ENCODE results near the gene PKDCC. TPM values are rescaled to one million over a fixed set of nuclear protein-coding genes. Genes with fewer than 3 reads are reported as not detected.
"Not testable (repeated sequence)": the region's sequence is repeated elsewhere in the genome, so short reads cannot be mapped to it uniquely, and the experiment has no call there.

PKDCC gene
- total RNA-seq, 4 donors from 2014 or later, result 2.5 to 8.5 (median 6.2) TPM

DNA sequence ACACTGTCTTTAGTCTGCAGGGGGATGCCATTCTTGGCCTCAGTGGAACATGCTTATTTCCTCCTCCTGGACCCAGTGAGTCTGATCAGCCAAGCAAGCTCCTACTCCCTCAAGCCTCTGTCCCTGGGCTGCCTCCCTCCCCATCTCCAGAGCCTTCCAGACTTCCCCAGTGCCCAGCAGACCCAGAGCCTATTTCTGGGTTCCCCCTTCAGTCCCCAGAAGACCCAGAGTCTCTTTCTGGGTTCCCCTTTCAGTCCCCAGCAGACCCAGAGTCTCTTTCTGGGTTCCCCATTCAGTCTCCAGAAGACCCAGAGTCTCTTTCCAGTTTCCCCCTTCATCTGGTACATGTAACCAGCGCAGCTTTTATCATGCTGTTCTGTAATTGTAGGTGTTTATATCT, 17.0 kb upstream of the PKDCC start:
- WGBS, result 97% methylated on average over 1 of the region's 1 CpG

DNA sequence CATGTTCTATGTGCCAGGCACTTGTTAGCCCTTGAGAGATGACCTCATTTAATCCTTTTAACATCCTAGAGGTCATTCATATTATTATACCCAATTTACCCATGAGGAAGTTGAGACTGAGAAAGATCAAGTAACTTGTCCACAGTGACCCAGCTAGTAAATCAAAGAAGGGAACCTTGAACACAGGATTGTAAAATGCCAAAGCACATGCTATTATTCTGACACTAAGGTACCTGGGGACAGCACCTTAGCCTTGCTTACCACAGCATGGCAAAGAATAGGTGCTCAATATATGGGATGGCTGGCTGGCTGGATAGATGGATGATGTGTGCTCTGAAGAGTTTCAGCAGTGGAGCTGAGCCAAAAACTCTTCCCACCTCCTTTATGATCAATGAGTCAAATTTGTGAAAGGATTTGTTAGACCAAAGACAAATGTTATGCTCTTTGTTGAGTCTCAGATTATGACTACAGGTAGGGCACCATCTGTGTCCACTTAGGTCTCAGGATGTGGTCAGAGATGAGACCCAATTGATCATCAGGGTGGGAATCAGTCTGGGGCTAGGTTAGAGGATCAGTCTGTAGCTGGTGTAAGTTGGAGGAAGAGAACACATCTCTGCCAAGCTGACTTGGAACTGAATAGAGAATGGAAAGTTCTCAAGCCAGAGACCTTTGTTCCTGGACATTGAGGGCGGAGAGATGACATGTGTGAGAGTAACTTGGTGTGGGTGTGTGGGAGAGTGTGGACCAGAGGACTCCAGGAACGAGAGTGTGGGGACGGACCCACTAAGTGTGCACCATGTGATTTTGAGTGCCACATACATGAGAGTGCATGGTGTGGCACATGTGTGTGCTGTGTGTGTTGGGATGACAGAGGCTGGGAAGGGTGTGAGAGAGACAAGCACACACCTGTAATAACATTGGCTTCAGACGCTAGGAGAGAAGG, 16.3 kb upstream of the PKDCC start:
- no peaks in the 10 kb centered on the region for H3K9me3 ChIP-seq
- H3K27me3 ChIP-seq, result no peaks in the 10 kb centered on the region
- no peaks in the 10 kb centered on the region for H3K36me3 ChIP-seq
- H3K4me1 ChIP-seq, result no peaks in the 10 kb centered on the region
- H3K4me3 ChIP-seq, result no peak overlapping the region
- H3K27ac ChIP-seq, result no peak overlapping the region
- TF ChIP-seq EP300 (IDR thresholded peaks at IDR 0.05) (no peak), POLR2AphosphoS5 (IDR thresholded peaks at IDR 0.05) (no peak), POLR2A (IDR thresholded peaks at IDR 0.05) (no peak)
- TF ChIP-seq, protein P1, sequence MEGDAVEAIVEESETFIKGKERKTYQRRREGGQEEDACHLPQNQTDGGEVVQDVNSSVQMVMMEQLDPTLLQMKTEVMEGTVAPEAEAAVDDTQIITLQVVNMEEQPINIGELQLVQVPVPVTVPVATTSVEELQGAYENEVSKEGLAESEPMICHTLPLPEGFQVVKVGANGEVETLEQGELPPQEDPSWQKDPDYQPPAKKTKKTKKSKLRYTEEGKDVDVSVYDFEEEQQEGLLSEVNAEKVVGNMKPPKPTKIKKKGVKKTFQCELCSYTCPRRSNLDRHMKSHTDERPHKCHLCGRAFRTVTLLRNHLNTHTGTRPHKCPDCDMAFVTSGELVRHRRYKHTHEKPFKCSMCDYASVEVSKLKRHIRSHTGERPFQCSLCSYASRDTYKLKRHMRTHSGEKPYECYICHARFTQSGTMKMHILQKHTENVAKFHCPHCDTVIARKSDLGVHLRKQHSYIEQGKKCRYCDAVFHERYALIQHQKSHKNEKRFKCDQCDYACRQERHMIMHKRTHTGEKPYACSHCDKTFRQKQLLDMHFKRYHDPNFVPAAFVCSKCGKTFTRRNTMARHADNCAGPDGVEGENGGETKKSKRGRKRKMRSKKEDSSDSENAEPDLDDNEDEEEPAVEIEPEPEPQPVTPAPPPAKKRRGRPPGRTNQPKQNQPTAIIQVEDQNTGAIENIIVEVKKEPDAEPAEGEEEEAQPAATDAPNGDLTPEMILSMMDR (IDR thresholded peaks at IDR 0.05), result no peak
- WGBS, result 71% methylated on average over 4 of the region's 4 CpGs
- no peak for DNase-seq (ENCODE audit: low spot score in 2 of 2)

More for the DNA sequence above, 17.0 kb upstream of the PKDCC start:
- Histone ChIP-seq H3K27me3 (no peaks in the 10 kb centered on the region), H3K36me3 (no peaks in the 10 kb centered on the region), H3K4me1 (no peaks in the 10 kb centered on the region), H3K4me3 (no peak overlapping the region), H3K9me3 (no peaks in the 10 kb centered on the region), H3K27ac (no peak overlapping the region)
- TF ChIP-seq, protein P1 (IDR thresholded peaks at IDR 0.05), result no peak
- TF ChIP-seq POLR2A (IDR thresholded peaks at IDR 0.05), result no peak
- no peak for DNase-seq (ENCODE audit: low spot score in 2 of 2)

DNA sequence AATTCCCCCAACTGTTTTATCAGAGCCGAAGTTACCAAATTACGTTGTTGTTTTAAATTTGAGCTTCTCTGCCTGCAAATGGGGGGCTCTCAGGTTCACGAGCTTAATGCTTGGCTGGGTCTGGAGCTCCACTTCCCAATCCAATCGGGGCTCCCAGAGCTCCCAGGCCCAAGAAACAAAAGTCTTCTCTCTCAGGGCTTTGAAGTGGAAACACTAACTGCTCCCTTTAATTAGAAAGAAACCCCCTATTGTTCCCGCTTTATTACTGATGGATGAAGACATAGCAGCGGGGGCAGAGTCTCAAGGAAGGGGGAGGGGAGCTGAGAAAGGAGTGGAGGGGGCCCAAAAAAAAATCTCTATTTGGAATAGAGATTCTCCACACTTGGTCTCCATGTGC, 15.6 kb upstream of the PKDCC start:
- H3K36me3 ChIP-seq, result no peaks in the 10 kb centered on the region
- no peaks in the 10 kb centered on the region for H3K9me3 ChIP-seq
- H3K27me3 ChIP-seq, result no peaks in the 10 kb centered on the region
- TF ChIP-seq EP300 (IDR thresholded peaks at IDR 0.05), result no peak
- TF ChIP-seq, protein P1 (IDR thresholded peaks at IDR 0.05), result no peak
- TF ChIP-seq POLR2AphosphoS5 (IDR thresholded peaks at IDR 0.05), result no peak
- TF ChIP-seq POLR2A (IDR thresholded peaks at IDR 0.05), result no peak
- H3K4me1 ChIP-seq, result no peaks in the 10 kb centered on the region
- DNase-seq (ENCODE audit: low spot score in 2 of 2), result no peak
- no peak overlapping the region for H3K27ac ChIP-seq
- no peak overlapping the region for H3K4me3 ChIP-seq
- 48% methylated on average over 6 of the region's 6 CpGs for WGBS

DNA sequence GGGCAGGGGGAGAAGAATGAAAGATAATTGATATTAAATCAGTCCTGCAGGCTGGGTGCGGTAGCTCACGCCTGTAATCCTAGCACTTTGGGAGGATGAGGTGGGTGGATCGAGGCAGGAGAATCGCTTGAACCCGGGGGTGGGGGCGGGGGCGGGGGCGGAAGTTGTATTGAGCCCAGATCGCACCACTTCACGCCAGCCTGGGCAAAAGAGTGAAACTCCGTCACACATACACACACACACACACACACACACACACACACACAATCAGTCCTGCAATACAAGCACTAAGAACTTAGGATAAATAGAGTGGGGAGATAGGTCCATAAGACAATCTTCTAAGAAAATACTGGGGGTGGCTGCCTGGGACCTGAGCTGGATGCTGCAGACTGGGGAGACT, 15.1 kb upstream of the PKDCC start:
- TF ChIP-seq POLR2AphosphoS5 (IDR thresholded peaks at IDR 0.05), result no peak
- TF ChIP-seq, protein P1 (IDR thresholded peaks at IDR 0.05), result no peak
- no peak for TF ChIP-seq EP300 (IDR thresholded peaks at IDR 0.05)
- no peak for TF ChIP-seq POLR2A (IDR thresholded peaks at IDR 0.05)
- no peaks in the 10 kb centered on the region for H3K9me3 ChIP-seq
- no peak overlapping the region for H3K27ac ChIP-seq
- no peaks in the 10 kb centered on the region for H3K4me1 ChIP-seq
- H3K4me3 ChIP-seq, result no peak overlapping the region
- H3K36me3 ChIP-seq, result no peaks in the 10 kb centered on the region
- WGBS, result 49% methylated on average over 8 of the region's 11 CpGs
- DNase-seq (ENCODE audit: low spot score in 2 of 2), result no peak
- H3K27me3 ChIP-seq, result no peaks in the 10 kb centered on the region

DNA sequence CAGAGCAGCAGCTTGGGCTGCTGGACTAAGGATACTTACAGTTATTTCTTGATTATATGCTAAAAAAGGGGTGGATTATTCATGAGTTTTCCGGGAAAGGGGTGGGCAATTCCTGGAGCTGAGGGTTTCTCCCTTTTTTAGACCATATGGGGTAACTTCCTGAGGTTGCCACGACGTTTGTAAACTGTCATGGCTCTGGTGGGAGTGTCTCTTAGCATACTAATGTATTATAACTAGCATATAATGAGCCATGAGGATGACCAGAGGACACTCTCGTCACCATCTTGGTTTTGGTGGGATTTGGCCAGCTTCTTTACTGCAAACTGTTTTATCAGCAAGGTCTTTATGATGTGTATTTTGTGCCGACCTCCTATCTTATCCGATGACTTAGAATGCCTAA, 13.7 kb upstream of the PKDCC start:
- H3K27me3 ChIP-seq; DNase-seq (ENCODE audit: low spot score in 2 of 2); H3K4me3 ChIP-seq; H3K27ac ChIP-seq; H3K9me3 ChIP-seq; H3K36me3 ChIP-seq; H3K4me1 ChIP-seq: not testable (repeated sequence)
- 88% methylated on average over 6 of the region's 6 CpGs for WGBS

Measured in suprapubic skin (tissue), 4 donors.